Ishikawa (cell line): ENCODE data around the gene ELANE.

Experiments used
- CEBPB ChIP-seq: IDR thresholded peaks from 2 replicates; pipeline ENCODE4 v1.6.1; 2012
- CREB1 ChIP-seq: IDR thresholded peaks from 2 replicates; pipeline ENCODE4 v1.6.1; 2012; ENCODE audit warnings: low read depth
- EGR1 ChIP-seq: IDR thresholded peaks from 2 replicates; pipeline ENCODE4 v1.6.1; 2012
- EP300 ChIP-seq: IDR thresholded peaks from 2 replicates; pipeline ENCODE4 v1.6.1; 2012; ENCODE audit warnings: borderline replicate concordance
- FOXM1 ChIP-seq: IDR thresholded peaks from 2 replicates; pipeline ENCODE4 v1.6.1; 2012; ENCODE audit warnings: low read depth, borderline replicate concordance
- MAX ChIP-seq: IDR thresholded peaks from 2 replicates; pipeline ENCODE4 v1.6.1; 2012
- NFIC ChIP-seq: IDR thresholded peaks from 2 replicates; pipeline ENCODE4 v1.6.1; 2012
- RAD21 ChIP-seq: IDR thresholded peaks from 2 replicates; pipeline ENCODE4 v1.6.1; 2012; ENCODE audit warnings: low read depth
- REST ChIP-seq: IDR thresholded peaks from 2 replicates; pipeline ENCODE4 v1.6.1; 2012; ENCODE audit warnings: low read depth, mild to moderate bottlenecking
- TAF1 ChIP-seq: IDR thresholded peaks from 2 replicates; pipeline ENCODE4 v1.6.1; 2012; ENCODE audit warnings: low read depth, mild to moderate bottlenecking
- TCF12 ChIP-seq: IDR thresholded peaks from 2 replicates; pipeline ENCODE4 v1.6.1; 2012; ENCODE audit warnings: low read depth
- TEAD4 ChIP-seq: IDR thresholded peaks from 2 replicates; pipeline ENCODE4 v1.6.1; 2012
- YY1 ChIP-seq: IDR thresholded peaks from 2 replicates; pipeline ENCODE4 v1.6.1; 2012; ENCODE audit warnings: low read depth
- ZBTB7A ChIP-seq: IDR thresholded peaks from 2 replicates; pipeline ENCODE4 v1.6.1; 2012; ENCODE audit warnings: low read depth
- TF ChIP-seq, protein P1 (sequence below): IDR thresholded peaks from 2 replicates; pipeline ENCODE4 v1.6.1; 2012

ELANE gene

DNA sequence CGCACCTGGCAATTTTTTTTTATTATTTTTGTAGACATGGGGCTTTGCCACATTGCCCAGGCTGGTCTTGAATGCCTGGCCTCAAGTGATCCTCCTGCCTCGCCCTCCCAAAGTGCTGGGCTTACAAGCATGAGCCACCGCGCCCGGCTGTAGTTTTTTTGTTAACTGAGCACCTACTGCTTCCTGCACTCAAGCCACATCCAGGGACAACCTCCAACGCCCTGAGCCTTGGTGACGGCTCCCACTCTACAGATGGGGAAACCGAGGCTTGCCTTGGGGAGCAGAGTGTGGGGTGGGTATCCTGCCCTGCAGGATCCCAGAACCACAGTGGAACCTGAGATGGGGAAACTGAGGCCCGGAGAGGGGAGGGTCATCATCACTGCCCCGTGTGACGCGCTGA is 3.0 kb downstream of the ELANE start:
- TF ChIP-seq REST (no peak), NFIC (no peak), TEAD4 (no peak), YY1 (no peak), CREB1 (no peak), CEBPB (no peak), RAD21 (no peak), FOXM1 (no peak), ZBTB7A (no peak), TAF1 (no peak), MAX (no peak), EP300 (no peak), TCF12 (no peak), EGR1 (no peak)
- TF ChIP-seq, protein P1, sequence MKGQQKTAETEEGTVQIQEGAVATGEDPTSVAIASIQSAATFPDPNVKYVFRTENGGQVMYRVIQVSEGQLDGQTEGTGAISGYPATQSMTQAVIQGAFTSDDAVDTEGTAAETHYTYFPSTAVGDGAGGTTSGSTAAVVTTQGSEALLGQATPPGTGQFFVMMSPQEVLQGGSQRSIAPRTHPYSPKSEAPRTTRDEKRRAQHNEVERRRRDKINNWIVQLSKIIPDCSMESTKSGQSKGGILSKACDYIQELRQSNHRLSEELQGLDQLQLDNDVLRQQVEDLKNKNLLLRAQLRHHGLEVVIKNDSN: no peak

- no peak for TF ChIP-seq EGR1
- TF ChIP-seq TAF1: no peak
- no peak for TF ChIP-seq CREB1
- TF ChIP-seq TCF12: no peak
- no peak for TF ChIP-seq MAX
- TF ChIP-seq ZBTB7A: no peak
- no peak for TF ChIP-seq REST
- TF ChIP-seq TEAD4: no peak
- no peak for TF ChIP-seq NFIC
- no peak for TF ChIP-seq EP300
- TF ChIP-seq FOXM1: no peak
- no peak for TF ChIP-seq RAD21
- no peak for TF ChIP-seq YY1
- TF ChIP-seq, protein P1: no peak
- TF ChIP-seq CEBPB: no peak
These were observed 3.5 kb downstream of the ELANE start for GRCh38 chr19:855566-856120.

DNA sequence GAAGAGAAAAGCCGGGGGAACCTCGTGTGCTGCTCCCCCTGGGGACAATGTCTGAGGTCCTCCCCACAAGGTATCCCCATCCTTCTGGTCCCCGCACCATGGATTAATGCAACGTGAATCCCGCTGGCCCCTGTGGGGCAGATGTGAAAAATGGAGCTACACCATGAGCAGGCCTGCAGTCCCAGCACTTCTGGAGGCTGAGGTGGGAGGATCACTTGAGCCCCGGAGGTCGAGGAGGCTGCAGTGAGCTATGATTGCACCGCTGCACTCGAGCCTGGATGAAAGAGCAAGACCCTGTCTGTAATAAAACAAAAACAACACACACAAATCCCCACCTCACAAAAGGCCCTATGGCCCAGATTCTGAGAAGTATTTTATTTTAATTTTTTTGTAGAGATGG is 6.2 kb downstream of the ELANE start:
- TF ChIP-seq ZBTB7A (no peak), YY1 (no peak), CEBPB (no peak), EP300 (no peak), NFIC (no peak), CREB1 (no peak), EGR1 (no peak), MAX (no peak), FOXM1 (no peak), REST (no peak), TEAD4 (no peak), TAF1 (no peak)
- TF ChIP-seq, protein P1: no peak
